ENCODE results near the gene RHCE.
"Not testable (repeated sequence)": the region's sequence is repeated elsewhere in the genome, so short reads cannot be mapped to it uniquely, and the experiment has no call there.

GRCh38 chr1:25328791-25329185 is 91.8 kb downstream of the RHCE start:
- TF ChIP-seq CTCF (tag by site-specific recombination; IDR thresholded peaks at IDR 0.05); BCL6B (tag by site-specific recombination; IDR thresholded peaks at IDR 0.05); ZNF629 (tag by site-specific recombination; IDR thresholded peaks at IDR 0.05); ZNF324 (tag by site-specific recombination; IDR thresholded peaks at IDR 0.05); ZNF157 (tag by site-specific recombination; IDR thresholded peaks at IDR 0.05); ZNF560 (tag by site-specific recombination; IDR thresholded peaks at IDR 0.05; ENCODE audit: borderline replicate concordance); SP7 (tag by site-specific recombination; IDR thresholded peaks at IDR 0.05): not testable (repeated sequence)

Data from HEK293 (cell line).